Cardiac fibroblast (primary cell): ENCODE results near the gene DIP2C.

Experiments
- DNase-seq, 2 donors: peaks; one replicate each; pipeline versions ENCODE4 v3.0.0 to v3.0.0-alpha.2; 2010; ENCODE audit warnings: low read depth in 2 of 2
- H3K4me3 ChIP-seq, 2 donors: replicated peaks in 1 of 2; 1 replicate in 1 of 2; 2 replicates in 1 of 2; pipeline ENCODE4 v1.5.1; 2011; ENCODE audit warnings: low read depth in 2 of 2, low read length in 2 of 2, mild to moderate bottlenecking in 2 of 2, moderate library complexity in 1 of 2
- TF ChIP-seq, protein P1 (sequence below): IDR thresholded peaks from one replicate; pipeline ENCODE4 v1.5.1; 2011; ENCODE audit warnings: low read depth, mild to moderate bottlenecking, low read length, inconsistent platforms

The DIP2C gene

DNA sequence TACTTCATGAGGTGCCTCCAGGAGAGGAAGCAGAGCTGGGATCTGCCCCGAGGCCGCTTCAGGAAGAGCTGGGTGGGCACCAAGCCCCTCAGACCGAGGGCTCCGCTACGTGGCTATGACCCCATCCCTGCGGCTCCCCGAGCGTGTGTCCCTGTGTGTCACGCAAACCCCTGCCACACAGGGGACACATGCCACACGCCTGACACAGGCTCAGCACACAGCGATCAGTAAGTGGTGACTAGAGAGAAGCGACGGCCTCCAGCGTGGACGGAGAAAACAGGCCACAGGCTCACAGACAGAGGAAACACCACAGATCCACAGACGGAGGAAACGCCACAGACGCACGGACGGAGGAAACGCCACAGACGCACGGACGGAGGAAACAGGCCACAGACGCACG is 18.5 kb downstream of the DIP2C start:
- TF ChIP-seq, protein P1, sequence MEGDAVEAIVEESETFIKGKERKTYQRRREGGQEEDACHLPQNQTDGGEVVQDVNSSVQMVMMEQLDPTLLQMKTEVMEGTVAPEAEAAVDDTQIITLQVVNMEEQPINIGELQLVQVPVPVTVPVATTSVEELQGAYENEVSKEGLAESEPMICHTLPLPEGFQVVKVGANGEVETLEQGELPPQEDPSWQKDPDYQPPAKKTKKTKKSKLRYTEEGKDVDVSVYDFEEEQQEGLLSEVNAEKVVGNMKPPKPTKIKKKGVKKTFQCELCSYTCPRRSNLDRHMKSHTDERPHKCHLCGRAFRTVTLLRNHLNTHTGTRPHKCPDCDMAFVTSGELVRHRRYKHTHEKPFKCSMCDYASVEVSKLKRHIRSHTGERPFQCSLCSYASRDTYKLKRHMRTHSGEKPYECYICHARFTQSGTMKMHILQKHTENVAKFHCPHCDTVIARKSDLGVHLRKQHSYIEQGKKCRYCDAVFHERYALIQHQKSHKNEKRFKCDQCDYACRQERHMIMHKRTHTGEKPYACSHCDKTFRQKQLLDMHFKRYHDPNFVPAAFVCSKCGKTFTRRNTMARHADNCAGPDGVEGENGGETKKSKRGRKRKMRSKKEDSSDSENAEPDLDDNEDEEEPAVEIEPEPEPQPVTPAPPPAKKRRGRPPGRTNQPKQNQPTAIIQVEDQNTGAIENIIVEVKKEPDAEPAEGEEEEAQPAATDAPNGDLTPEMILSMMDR = no peak
- no peak overlapping the region for H3K4me3 ChIP-seq
- no peak for DNase-seq

DNA sequence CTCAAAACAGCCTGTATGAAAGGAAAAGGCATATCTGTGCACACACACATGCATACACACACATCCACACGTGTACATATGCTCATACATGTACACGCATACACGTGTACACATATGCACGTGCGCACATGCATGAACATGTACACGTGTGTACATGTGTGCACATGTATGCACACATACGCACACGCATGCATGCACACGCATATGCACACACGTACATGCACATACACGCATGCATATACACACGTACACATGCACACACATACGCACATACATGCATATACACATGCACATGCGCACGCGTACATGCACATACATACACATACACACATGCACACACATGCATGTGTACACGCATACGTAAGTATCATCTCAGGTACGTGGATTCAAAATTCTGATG is 19.4 kb downstream of the DIP2C start:
- no peak overlapping the region for H3K4me3 ChIP-seq
- TF ChIP-seq, protein P1 = no peak
- no peak for DNase-seq

DNA sequence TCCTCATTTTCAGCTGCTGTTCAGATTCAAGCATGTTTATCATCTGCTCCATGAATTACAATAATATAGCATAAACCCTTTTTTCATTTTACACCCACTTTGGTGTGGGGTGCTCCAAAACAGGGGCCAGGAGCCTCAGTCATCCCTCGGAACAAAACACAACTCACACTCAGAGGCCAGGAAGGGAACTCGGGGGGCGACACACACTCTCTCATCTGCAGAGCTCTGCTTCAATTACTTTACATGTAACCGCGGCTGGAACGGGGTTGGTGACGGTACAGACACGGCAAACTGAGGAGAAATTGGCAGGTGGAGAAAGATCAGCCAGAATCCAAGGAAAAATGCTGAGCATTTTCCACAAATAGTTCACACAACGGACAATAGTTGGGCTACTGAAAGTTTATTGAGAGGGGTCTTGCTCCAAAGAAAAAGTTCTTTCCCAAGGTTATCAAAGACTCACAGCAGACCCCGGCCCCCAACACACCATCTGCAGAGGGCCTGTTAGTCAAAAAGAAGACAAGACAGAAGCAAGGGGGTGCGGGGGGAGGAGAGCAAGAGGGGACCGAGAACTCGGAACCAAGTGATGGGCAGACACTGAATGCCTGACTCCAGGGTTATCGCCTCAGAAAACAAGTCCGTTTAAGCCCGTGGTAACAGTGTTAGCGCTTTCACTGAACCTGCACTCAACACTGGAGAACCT is 20.5 kb downstream of the DIP2C start:
- no peak for DNase-seq
- TF ChIP-seq, protein P1 = no peak
- H3K4me3 ChIP-seq = no peak overlapping the region

DNA sequence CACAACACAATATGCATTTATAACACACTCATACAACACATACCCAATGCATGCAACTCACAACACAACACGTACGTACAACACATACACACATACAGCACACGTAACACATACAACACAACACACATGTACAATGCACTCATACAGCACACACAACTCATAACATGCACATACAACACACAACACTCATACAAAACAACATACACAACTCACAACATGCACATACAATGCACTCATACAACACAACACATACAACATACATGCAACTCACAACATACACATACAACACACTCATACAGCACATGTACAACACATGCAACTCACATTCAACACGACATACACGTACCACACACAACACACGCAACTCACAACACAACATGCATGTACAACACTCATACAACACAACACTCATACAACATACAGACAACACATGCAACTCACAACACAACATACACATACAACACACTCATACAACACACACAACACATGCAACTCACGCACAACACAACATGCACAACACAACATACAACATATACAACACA is 21.8 kb downstream of the DIP2C start:
- no peak overlapping the region for H3K4me3 ChIP-seq
- TF ChIP-seq, protein P1 = no peak
- no peak for DNase-seq

DNA sequence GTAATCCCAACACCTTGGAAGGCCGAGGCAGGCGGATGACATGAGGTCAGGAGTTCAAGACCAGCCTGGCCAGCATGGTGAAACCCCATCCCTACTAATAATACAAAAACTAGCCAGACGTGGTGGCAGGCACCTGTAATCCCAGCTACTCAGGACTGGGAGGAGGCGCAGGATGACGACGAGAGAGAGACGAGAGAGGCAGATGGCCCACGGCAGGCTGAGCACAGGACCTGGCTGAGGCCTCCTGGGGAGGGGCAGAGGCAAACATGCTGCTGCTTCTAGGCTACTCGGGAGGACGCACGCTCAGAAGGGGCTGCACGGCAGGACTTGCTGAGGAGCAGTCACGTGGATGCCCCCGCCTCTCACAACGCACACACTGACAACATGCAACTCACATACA is 22.4 kb downstream of the DIP2C start:
- TF ChIP-seq, protein P1 = no peak
- H3K4me3 ChIP-seq = no peak overlapping the region
- DNase-seq = no peak

DNA sequence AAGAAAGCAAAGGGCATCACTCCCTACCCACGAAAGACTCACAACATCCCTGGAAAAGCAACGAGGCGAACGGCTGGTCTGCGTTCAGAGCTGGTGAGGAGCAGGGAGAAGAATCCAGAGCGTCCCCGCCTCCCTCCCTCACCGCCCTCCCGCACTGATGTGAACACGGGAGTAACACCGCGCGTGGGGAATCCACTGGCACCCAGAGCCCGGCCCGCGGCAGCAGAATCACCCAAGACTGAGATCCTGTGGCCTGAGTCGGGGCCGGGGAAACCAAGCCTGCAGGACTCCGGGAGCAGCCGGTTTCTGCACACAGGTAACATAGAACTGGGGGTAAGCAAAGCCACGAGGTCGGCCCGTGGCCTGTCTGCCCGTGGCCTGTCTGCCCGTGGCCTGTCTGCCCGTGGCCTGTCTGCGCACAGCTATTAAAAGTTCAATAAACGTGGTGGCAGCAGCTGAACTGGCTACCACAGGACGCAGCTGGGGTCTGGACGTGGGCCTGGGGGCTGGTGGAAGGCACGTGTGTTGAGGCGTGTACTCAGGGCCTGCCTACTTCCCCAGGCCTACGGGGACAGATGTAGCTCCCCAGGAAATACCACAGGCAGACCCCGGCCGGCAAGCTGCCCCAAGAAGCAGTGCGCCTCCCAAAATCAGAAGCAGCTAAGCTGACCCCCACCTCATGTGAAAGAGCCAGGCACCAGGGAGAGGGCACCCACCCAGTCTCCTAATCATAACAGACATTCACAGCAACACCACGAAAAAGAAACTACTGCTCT is 23.0 kb downstream of the DIP2C start:
- TF ChIP-seq, protein P1 = no peak
- no peak for DNase-seq
- peak overlapping the region in 1 of 2 donors; percentile 52 for H3K4me3 ChIP-seq
